Tongue (tissue), 1 donor: ENCODE data around the gene TSSK6. TPM values are rescaled to one million over a fixed set of nuclear protein-coding genes. Genes with fewer than 3 reads are reported as not detected.

Experiments
- total RNA-seq: library from RNA; depleted of rRNA; stranded (reverse); fragments of >200 nt; gene quantifications from one replicate; pipeline ENCODE4 v1.2.3, GENCODE V29; 2014

Gene TSSK6
- total RNA-seq, 1 donor from 2014 or later = 1.7 TPM

Other genes starting within 250 kb of the TSSK6 start
- gene TM6SF2, start 242.2 kb downstream of the TSSK6 start, total RNA-seq = 1.5 TPM
- 16.5 TPM for gene SUGP1, start 195.0 kb downstream of the TSSK6 start, total RNA-seq
- 59.6 TPM for gene MAU2, start 194.7 kb downstream of the TSSK6 start, total RNA-seq
- 24.0 TPM for gene GATAD2A, start 109.9 kb downstream of the TSSK6 start, total RNA-seq
- 94.5 TPM for gene NDUFA13, start 677 bp upstream of the TSSK6 start, total RNA-seq
- 0.62 TPM for gene YJEFN3, start 13.4 kb upstream of the TSSK6 start, total RNA-seq
- 5.5 TPM for gene CILP2, start 22.7 kb upstream of the TSSK6 start, total RNA-seq
- 2.8 TPM for gene PBX4, start 103.1 kb upstream of the TSSK6 start, total RNA-seq
- 3.3 TPM for gene LPAR2, start 112.7 kb upstream of the TSSK6 start, total RNA-seq
- gene GMIP, start 128.1 kb upstream of the TSSK6 start, total RNA-seq = 8.9 TPM
- gene ATP13A1, start 148.1 kb upstream of the TSSK6 start, total RNA-seq = 172 TPM
- gene ZNF101, start 153.3 kb upstream of the TSSK6 start, total RNA-seq = 7.0 TPM
- gene ZNF14, start 217.6 kb upstream of the TSSK6 start, total RNA-seq = 12.9 TPM